Neural progenitor cell (in vitro differentiated cells): ENCODE results near the gene MBTPS2. TPM values are rescaled to one million over a fixed set of nuclear protein-coding genes. Genes with fewer than 3 reads are reported as not detected.

Experiments used
- DNase-seq: peaks from one replicate; pipeline ENCODE4 v3.0.0-alpha.2; 2016; ENCODE audit warnings: low spot score
- H2AFZ ChIP-seq: fragments of 200-600 bp; sonication (generic); replicated peaks from 2 replicates; pipeline ENCODE4 v1.6.1; 2016; ENCODE audit warnings: antibody characterized with exemption
- H3F3A ChIP-seq: fragments of 200-600 bp; sonication (generic); 2 replicates; pipeline ENCODE4 v1.6.1; 2016; ENCODE audit warnings: antibody characterized with exemption, low read depth
- H3K27ac ChIP-seq: fragments of 200-600 bp; sonication (generic); 2 replicates; pipeline ENCODE4 v1.5.1; 2016; ENCODE audit warnings: mild to moderate bottlenecking
- H3K27me3 ChIP-seq: fragments of 200-600 bp; sonication (generic); 2 replicates; pipeline ENCODE4 v1.6.1; 2016; ENCODE audit warnings: mild to moderate bottlenecking, moderate library complexity
- H3K36me3 ChIP-seq: fragments of 200-600 bp; sonication (generic); 2 replicates; pipeline ENCODE4 v1.5.1; 2016
- H3K4me1 ChIP-seq: fragments of 200-600 bp; sonication (generic); 2 replicates; pipeline ENCODE4 v1.6.1; 2016; ENCODE audit warnings: mixed run types
- H3K4me2 ChIP-seq: fragments of 200-600 bp; sonication (generic); 2 replicates; pipeline ENCODE4 v1.6.1; 2016
- H3K4me3 ChIP-seq: fragments of 200-600 bp; sonication (generic); 2 replicates; pipeline ENCODE4 v1.5.1; 2016
- H3K79me2 ChIP-seq: fragments of 200-600 bp; sonication (generic); 2 replicates; pipeline ENCODE4 v1.6.1; 2016; ENCODE audit warnings: low read depth
- H3K9ac ChIP-seq: fragments of 200-600 bp; sonication (generic); 2 replicates; pipeline ENCODE4 v1.6.1; 2016
- H3K9me3 ChIP-seq: fragments of 200-600 bp; sonication (generic); 2 replicates; pipeline ENCODE4 v1.5.1; 2016; ENCODE audit warnings: low read depth
- H4K20me1 ChIP-seq: fragments of 200-600 bp; sonication (generic); 2 replicates; pipeline ENCODE4 v1.6.1; 2016; ENCODE audit warnings: low read depth
- H3K27ac Mint-ChIP-seq: 3 replicates; pipeline ENCODE4 v1.8.0; 2021; ENCODE audit warnings: mixed read lengths
- H3K27me3 Mint-ChIP-seq: 2 replicates; pipeline ENCODE4 v1.8.0; 2022; ENCODE audit warnings: low read depth, mild to moderate bottlenecking, inconsistent platforms, moderate library complexity, mixed read lengths; ENCODE audit not compliant: insufficient read depth
- H3K36me3 Mint-ChIP-seq: 3 replicates; pipeline ENCODE4 v1.8.0; 2021; ENCODE audit warnings: mixed read lengths
- H3K4me1 Mint-ChIP-seq: 3 replicates; pipeline ENCODE4 v1.8.0; 2021; ENCODE audit warnings: mixed read lengths
- H3K4me3 Mint-ChIP-seq: 3 replicates; pipeline ENCODE4 v1.8.0; 2021; ENCODE audit warnings: mild to moderate bottlenecking, moderate library complexity, mixed read lengths
- H3K9me3 Mint-ChIP-seq: 3 replicates; pipeline ENCODE4 v1.8.0; 2020; ENCODE audit warnings: mixed read lengths
- EZH2 ChIP-seq: fragments of 200-600 bp; sonication (generic); IDR thresholded peaks from 2 replicates; pipeline ENCODE4 v1.6.1; 2017; ENCODE audit warnings: antibody characterized with exemption, mild to moderate bottlenecking, moderate library complexity
- EZH2phosphoT487 ChIP-seq: fragments of 200-600 bp; sonication (generic); IDR thresholded peaks from 2 replicates; pipeline ENCODE4 v1.6.1; 2017; ENCODE audit warnings: antibody characterized with exemption
- total RNA-seq: library from RNA; depleted of rRNA; stranded (reverse); fragments of >200 nt; gene quantifications from 2 replicates; pipeline ENCODE4 v1.2.3, GENCODE V29; 2015; ENCODE audit warnings: low replicate concordance
- TF ChIP-seq, protein P1 (sequence below): fragments of 200-600 bp; sonication (generic); IDR thresholded peaks from 2 replicates; pipeline ENCODE4 v1.5.1; 2017; ENCODE audit warnings: antibody characterized with exemption, mild to moderate bottlenecking

MBTPS2 gene
- total RNA-seq, 1 donor from 2014 or later, result 8.4 TPM

DNA sequence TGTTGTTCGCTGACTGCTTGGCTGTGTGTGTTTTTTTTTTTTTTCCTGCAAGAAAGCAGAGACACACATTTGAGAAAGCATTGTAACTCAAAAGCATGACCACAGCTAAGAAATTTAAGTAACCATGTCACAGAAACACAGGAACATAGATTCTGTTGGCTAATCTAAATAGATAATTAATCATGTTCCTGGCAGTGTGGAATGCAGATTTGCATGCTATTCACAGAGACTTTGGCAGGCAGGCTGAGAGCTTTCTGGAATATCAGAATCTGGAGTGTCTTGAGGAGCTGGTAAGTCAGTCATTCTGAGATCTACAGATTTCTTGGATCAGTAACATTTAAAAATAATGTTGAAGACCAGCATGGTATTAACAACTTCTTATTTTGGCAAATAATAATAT lies 67.8 kb downstream of the MBTPS2 start:
- Mint-ChIP-seq H3K4me1 (peaks cover 34% of the 10 kb centered on the region), H3K27me3 (no peaks in the 10 kb centered on the region), H3K9me3 (peaks cover 5% of the 10 kb centered on the region), H3K36me3 (peaks cover 2% of the 10 kb centered on the region), H3K27ac (no peak overlapping the region), H3K4me3 (no peak overlapping the region)
- no peaks in the 10 kb centered on the region for H4K20me1 ChIP-seq
- no peak overlapping the region for H2AFZ ChIP-seq
- H3K79me2 ChIP-seq, result no peaks in the 10 kb centered on the region
- TF ChIP-seq EZH2phosphoT487 (no peak), EZH2 (no peak)
- TF ChIP-seq, protein P1, sequence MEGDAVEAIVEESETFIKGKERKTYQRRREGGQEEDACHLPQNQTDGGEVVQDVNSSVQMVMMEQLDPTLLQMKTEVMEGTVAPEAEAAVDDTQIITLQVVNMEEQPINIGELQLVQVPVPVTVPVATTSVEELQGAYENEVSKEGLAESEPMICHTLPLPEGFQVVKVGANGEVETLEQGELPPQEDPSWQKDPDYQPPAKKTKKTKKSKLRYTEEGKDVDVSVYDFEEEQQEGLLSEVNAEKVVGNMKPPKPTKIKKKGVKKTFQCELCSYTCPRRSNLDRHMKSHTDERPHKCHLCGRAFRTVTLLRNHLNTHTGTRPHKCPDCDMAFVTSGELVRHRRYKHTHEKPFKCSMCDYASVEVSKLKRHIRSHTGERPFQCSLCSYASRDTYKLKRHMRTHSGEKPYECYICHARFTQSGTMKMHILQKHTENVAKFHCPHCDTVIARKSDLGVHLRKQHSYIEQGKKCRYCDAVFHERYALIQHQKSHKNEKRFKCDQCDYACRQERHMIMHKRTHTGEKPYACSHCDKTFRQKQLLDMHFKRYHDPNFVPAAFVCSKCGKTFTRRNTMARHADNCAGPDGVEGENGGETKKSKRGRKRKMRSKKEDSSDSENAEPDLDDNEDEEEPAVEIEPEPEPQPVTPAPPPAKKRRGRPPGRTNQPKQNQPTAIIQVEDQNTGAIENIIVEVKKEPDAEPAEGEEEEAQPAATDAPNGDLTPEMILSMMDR, result no peak
- no peak for DNase-seq
- H3K9me3 ChIP-seq, result no peaks in the 10 kb centered on the region
- no peaks in the 10 kb centered on the region for H3K27me3 ChIP-seq
- H3K36me3 ChIP-seq, result no peaks in the 10 kb centered on the region
- H3F3A ChIP-seq, result peaks cover 16% of the 10 kb centered on the region
- H3K27ac ChIP-seq, result no peak overlapping the region
- H3K4me1 ChIP-seq, result peaks cover 23% of the 10 kb centered on the region
- no peak overlapping the region for H3K4me2 ChIP-seq
- no peak overlapping the region for H3K9ac ChIP-seq
- H3K4me3 ChIP-seq, result no peak overlapping the region

DNA sequence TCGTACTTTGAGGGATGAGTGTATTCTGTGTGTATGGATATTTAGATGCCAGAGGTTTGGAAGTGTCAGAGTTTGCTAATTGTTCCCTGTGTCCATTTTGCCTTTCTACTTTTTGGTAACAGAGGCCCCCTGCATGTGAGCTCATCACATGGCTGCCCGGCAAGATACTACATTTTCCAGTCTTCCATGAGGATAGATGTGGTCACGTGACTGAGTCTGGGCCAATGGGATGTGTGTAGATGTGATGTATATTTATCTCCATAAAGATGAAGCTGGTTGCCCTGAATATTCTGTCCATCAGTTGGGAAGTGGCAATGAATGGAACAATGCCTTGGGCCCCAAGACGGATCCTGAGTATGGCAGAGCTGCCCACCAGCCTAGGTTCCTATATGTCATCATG lies 72.1 kb downstream of the MBTPS2 start:
- H2AFZ ChIP-seq, result no peak overlapping the region
- H3K4me3 Mint-ChIP-seq, result no peak overlapping the region
- H3K4me1 ChIP-seq, result peaks cover 7% of the 10 kb centered on the region
- TF ChIP-seq EZH2, result no peak
- TF ChIP-seq, protein P1, result no peak
- TF ChIP-seq EZH2phosphoT487, result no peak
- H3K4me2 ChIP-seq, result no peak overlapping the region
- no peaks in the 10 kb centered on the region for H3K27me3 ChIP-seq
- H4K20me1 ChIP-seq, result no peaks in the 10 kb centered on the region
- no peaks in the 10 kb centered on the region for H3K36me3 ChIP-seq
- no peak overlapping the region for H3K27ac ChIP-seq
- H3K9ac ChIP-seq, result no peak overlapping the region
- H3K36me3 Mint-ChIP-seq, result peaks cover 2% of the 10 kb centered on the region
- H3K4me1 Mint-ChIP-seq, result peaks cover 15% of the 10 kb centered on the region
- DNase-seq, result no peak
- H3F3A ChIP-seq, result no peaks in the 10 kb centered on the region
- no peak overlapping the region for H3K4me3 ChIP-seq
- no peaks in the 10 kb centered on the region for H3K27me3 Mint-ChIP-seq
- no peaks in the 10 kb centered on the region for H3K9me3 ChIP-seq
- H3K27ac Mint-ChIP-seq, result no peak overlapping the region
- H3K9me3 Mint-ChIP-seq, result peaks cover 2% of the 10 kb centered on the region
- no peaks in the 10 kb centered on the region for H3K79me2 ChIP-seq

DNA sequence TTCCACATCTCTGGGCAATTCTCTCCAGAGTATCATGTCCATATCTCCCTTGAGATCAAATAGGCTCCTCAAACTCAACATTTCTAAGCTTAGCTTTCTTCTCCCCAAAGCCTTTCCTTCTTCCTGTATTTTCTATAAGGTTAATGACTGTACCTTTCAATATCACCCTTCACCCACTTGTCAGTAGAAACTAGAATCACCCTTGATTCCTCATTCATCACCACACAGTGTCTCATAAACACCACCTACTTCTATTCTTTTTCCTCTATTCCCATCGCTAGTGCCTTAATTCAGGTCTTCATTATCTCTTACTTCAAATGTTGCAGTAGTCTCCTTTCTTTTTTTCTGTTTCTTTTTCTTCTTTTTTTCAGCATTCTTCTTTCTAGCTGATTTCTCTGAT lies 72.8 kb downstream of the MBTPS2 start:
- Mint-ChIP-seq H3K27ac (no peak overlapping the region), H3K4me1 (peaks cover 10% of the 10 kb centered on the region), H3K36me3 (peaks cover 2% of the 10 kb centered on the region), H3K27me3 (no peaks in the 10 kb centered on the region), H3K4me3 (no peak overlapping the region), H3K9me3 (peaks cover 2% of the 10 kb centered on the region)
- TF ChIP-seq, protein P1, result no peak
- no peak for TF ChIP-seq EZH2
- TF ChIP-seq EZH2phosphoT487, result no peak
- Histone ChIP-seq H3K27me3 (no peaks in the 10 kb centered on the region), H3K9ac (no peak overlapping the region), H2AFZ (no peak overlapping the region), H4K20me1 (no peaks in the 10 kb centered on the region), H3K27ac (no peak overlapping the region), H3K9me3 (no peaks in the 10 kb centered on the region), H3K79me2 (no peaks in the 10 kb centered on the region), H3K4me1 (no peaks in the 10 kb centered on the region), H3K4me2 (no peak overlapping the region), H3K4me3 (no peak overlapping the region), H3F3A (no peaks in the 10 kb centered on the region), H3K36me3 (no peaks in the 10 kb centered on the region)
- DNase-seq, result no peak

DNA sequence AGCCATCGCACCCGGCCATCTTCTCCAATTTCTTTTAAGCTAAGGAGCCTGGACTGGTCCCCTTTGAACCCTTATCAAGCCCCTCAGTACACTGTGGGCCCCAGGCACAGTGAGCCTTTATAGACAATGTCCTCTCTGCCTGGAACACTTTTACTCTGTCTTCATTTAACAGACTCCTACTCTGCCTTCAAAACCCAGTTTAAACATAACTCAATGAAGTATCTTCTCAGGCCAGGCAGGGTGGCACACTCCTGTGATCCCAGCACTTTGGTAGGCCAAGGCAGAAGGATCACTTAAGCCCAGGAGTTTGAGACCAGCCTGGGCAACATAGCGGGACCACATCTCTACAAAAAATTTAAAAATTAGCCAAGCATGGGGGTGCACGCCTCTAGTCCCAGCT lies 73.6 kb downstream of the MBTPS2 start:
- no peaks in the 10 kb centered on the region for H3K79me2 ChIP-seq
- Mint-ChIP-seq H3K36me3 (peaks cover 2% of the 10 kb centered on the region), H3K4me1 (peaks cover 2% of the 10 kb centered on the region), H3K27me3 (no peaks in the 10 kb centered on the region), H3K9me3 (peaks cover 6% of the 10 kb centered on the region), H3K4me3 (no peak overlapping the region), H3K27ac (no peak overlapping the region)
- no peaks in the 10 kb centered on the region for H3K36me3 ChIP-seq
- no peaks in the 10 kb centered on the region for H3F3A ChIP-seq
- no peak overlapping the region for H2AFZ ChIP-seq
- H4K20me1 ChIP-seq, result no peaks in the 10 kb centered on the region
- H3K4me3 ChIP-seq, result no peak overlapping the region
- H3K9me3 ChIP-seq, result no peaks in the 10 kb centered on the region
- H3K27me3 ChIP-seq, result no peaks in the 10 kb centered on the region
- DNase-seq, result no peak
- H3K27ac ChIP-seq, result no peak overlapping the region
- TF ChIP-seq, protein P1, result no peak
- TF ChIP-seq EZH2 (no peak), EZH2phosphoT487 (no peak)
- no peaks in the 10 kb centered on the region for H3K4me1 ChIP-seq
- no peak overlapping the region for H3K4me2 ChIP-seq
- H3K9ac ChIP-seq, result no peak overlapping the region
